AG09309 (cell line): ENCODE data around the gene AP3B1.

ENCODE experiments used
- DNase-seq: peaks from one replicate; pipeline ENCODE4 v3.0.0-alpha.2; 2010; ENCODE audit warnings: low read depth
- H3K4me3 ChIP-seq: 2 replicates; pipeline ENCODE4 v1.5.1; 2011; ENCODE audit warnings: mild to moderate bottlenecking, low read depth, low read length, moderate library complexity; ENCODE audit not compliant: control insufficient read depth
- TF ChIP-seq, protein P1 (sequence below): IDR thresholded peaks from 2 replicates; pipeline ENCODE4 v1.5.1; 2011; ENCODE audit warnings: mild to moderate bottlenecking, low read depth, low read length, inconsistent platforms; ENCODE audit not compliant: insufficient read depth, control insufficient read depth; ENCODE audit errors: missing control alignments

AP3B1 gene

DNA sequence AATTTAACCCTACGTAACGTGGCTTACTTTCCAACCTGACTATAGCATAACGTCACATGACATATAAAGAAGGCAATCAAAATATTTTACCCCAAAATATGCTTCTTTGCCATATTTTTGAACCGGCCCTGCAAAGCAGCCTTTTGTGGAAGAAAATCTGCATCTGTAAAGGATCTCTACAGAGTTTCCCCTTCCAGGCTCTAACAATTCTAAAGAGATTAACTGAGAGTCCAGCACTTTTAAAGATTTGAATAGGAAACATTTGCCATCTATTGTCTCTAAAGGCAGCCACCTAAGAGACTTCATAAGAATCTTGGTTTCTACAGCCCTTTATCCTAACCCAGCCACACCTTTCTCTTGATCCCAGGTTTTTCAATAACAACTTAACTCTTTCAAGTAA lies 22.7 kb downstream of the AP3B1 start:
- no peak overlapping the region for H3K4me3 ChIP-seq
- TF ChIP-seq, protein P1, sequence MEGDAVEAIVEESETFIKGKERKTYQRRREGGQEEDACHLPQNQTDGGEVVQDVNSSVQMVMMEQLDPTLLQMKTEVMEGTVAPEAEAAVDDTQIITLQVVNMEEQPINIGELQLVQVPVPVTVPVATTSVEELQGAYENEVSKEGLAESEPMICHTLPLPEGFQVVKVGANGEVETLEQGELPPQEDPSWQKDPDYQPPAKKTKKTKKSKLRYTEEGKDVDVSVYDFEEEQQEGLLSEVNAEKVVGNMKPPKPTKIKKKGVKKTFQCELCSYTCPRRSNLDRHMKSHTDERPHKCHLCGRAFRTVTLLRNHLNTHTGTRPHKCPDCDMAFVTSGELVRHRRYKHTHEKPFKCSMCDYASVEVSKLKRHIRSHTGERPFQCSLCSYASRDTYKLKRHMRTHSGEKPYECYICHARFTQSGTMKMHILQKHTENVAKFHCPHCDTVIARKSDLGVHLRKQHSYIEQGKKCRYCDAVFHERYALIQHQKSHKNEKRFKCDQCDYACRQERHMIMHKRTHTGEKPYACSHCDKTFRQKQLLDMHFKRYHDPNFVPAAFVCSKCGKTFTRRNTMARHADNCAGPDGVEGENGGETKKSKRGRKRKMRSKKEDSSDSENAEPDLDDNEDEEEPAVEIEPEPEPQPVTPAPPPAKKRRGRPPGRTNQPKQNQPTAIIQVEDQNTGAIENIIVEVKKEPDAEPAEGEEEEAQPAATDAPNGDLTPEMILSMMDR, result no peak
- no peak for DNase-seq

DNA sequence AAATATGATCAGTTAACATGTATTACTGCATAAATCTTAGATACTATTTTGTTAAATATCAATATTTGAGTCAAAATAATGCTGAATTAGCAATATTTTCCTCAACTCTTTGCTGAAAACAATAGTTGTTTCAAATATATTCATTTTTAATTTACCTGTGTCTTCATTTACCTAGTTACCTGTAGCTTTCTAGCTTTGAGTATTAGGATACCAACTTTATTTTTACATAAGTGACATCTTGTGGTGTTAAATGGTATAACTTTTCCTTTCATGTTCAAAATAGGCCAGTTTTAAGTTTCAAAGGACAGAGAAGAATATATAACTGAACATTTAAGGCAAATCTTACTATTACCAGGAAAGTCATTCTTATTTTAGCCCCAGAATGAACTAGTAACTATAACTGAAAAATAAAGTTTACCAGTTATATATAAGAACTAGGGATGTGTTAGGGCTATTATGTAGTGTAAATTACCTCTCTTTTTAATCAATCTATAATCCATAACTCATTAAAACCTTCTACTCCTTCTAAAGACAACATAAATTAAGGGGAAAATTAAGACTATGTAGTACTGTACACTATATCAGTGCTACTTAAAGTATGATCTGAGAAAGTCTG lies 25.3 kb downstream of the AP3B1 start:
- H3K4me3 ChIP-seq, result no peak overlapping the region
- DNase-seq, result no peak
- TF ChIP-seq, protein P1, result peak; percentile 20

DNA sequence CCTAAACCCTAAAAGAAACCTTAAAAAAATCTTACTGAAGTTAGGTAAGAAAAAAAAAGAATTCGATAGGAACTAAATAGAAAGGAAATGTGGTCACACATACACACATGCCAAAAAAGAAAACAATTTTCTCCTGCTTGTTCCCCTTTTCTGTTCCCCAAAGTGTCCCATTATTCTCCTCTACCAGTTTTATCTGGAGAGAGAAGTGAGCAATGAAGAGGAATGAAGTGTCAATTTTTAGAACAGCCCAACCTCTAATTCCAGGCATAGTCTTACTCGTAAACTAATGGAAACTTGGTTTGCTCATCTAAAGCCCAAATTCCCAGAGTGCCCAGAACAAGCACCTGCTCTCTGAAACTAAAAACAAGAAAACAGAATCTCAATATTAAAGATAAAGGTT lies 26.1 kb downstream of the AP3B1 start:
- H3K4me3 ChIP-seq, result no peak overlapping the region
- no peak for DNase-seq
- TF ChIP-seq, protein P1, result no peak

DNA sequence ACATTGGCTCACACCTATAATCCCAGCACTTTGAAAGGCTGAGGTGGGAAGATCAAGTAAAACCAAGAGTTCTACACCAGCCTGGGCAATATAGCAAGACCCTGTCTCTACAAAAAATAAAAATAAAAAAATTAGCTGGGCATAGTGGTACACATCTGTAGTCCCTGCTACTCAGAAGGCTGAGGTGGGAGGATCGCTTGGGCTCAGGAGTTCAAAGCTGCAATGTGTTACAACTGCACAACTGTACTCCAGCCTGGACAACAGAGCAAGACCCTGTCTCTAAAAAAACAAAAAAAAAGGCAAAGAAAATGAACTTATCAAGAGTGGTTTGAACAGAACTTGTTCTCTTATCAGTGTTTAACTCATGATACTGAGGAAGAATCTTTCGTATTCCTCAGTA lies 29.3 kb downstream of the AP3B1 start:
- DNase-seq, result no peak
- no peak overlapping the region for H3K4me3 ChIP-seq
- TF ChIP-seq, protein P1, result no peak

DNA sequence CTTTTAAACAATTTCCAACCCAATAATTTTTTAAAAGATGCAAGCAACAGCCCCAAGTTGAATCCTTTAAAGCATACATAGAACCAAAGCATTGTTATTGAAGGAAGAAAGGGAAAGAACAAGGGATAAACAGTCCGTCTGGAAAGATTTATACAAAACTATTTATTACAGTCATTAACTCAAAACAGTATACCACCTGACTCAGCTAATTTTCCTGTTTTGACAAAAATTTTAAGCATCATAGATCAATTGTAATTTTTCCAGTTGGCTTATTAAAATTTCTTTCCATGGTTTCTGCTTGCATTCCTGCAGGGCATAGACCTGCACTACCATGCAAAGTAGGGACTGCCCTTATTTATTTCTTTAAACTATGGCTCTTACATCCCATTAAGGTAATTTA lies 29.9 kb downstream of the AP3B1 start:
- TF ChIP-seq, protein P1, result no peak
- H3K4me3 ChIP-seq, result no peak overlapping the region
- DNase-seq, result no peak

DNA sequence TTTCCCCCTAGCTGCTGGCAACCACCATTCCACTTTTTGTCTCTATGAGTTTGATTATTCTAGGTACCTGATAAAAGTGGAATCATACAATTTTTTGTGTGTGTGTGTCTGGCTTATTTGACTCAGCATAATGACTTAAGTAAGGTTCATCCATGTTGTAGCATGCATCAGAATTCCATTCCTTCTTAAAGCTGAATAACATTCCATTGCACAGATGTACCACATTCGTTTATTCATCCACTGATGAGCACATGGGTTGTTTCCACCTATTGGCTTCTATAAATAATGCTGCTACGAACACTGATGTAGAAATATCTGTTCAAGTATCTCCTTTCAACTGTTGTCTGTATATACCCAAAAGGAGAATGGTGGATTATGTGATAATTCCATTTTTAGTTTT lies 33.7 kb downstream of the AP3B1 start:
- H3K4me3 ChIP-seq, result no peak overlapping the region
- no peak for DNase-seq
- TF ChIP-seq, protein P1, result no peak

DNA sequence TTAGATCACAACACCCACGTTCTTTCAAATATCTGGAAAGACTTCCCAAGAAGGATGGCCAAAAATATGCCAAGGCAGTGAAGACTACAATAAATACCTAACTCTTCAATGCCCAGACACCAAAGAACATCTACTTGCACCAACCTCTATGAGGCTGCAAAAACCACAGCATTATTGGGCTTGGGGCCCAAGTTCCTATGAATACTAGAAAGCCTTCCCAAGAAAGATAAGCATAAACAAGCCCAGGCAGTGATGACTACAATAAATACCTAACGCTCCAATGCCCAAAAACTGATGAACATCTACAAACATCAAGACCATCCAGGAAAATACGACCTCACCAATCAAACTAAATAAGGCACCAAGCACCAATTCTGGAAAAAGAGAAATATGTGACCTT lies 41.3 kb downstream of the AP3B1 start:
- TF ChIP-seq, protein P1, result no peak
- no peak for DNase-seq
- H3K4me3 ChIP-seq, result no peak overlapping the region
